Lower lobe of right lung (tissue), 2 donors: Measurements from ENCODE around the gene NGF. TPM values are rescaled to one million over a fixed set of nuclear protein-coding genes. Genes with fewer than 3 reads are reported as not detected.
A peak's percentile ranks its signal among the peaks of the same experiment; 100 is the strongest.

Source experiments
- ATAC-seq, 2 donors: fragments of 200-7000 bp; cut with Tn5 transposase; one replicate each; pipeline ENCODE4 v1.9.1; 2020 to 2022; ENCODE audit warnings: mild to moderate bottlenecking in 2 of 2, moderate library complexity in 2 of 2
- DNase-seq: peaks from one replicate; pipeline ENCODE4 v3.0.0-alpha.2; 2020
- H3K27ac ChIP-seq: fragments of 200-600 bp; one replicate; pipeline ENCODE4 v1.8.0; 2022
- H3K27me3 ChIP-seq: fragments of 200-600 bp; one replicate; pipeline ENCODE4 v1.8.0; 2022; ENCODE audit warnings: low read depth
- H3K36me3 ChIP-seq: fragments of 200-600 bp; one replicate; pipeline ENCODE4 v1.8.0; 2022; ENCODE audit warnings: mild to moderate bottlenecking
- H3K4me1 ChIP-seq: fragments of 200-600 bp; one replicate; pipeline ENCODE4 v1.8.0; 2022
- H3K4me3 ChIP-seq: fragments of 200-600 bp; one replicate; pipeline ENCODE4 v1.8.0; 2022; ENCODE audit warnings: mild to moderate bottlenecking
- H3K9me3 ChIP-seq: fragments of 200-600 bp; one replicate; pipeline ENCODE4 v1.8.0; 2022
- intact Hi-C: fragments of 100-400 bp; cut with DNase I; formaldehyde crosslinking; loops from one replicate; pipeline ENCODE4 v1.11.0; 2022
- total RNA-seq: library from RNA; stranded (reverse); fragmentation: NEBNext Ultra II Directional; extraction: Animal tissue kit (Norgen Biotek cat#: 25700); gene quantifications from one replicate; pipeline ENCODE4 v1.2.1, GENCODE V29; 2021
- TF ChIP-seq, protein P1 (sequence below): fragments of 200-600 bp; IDR thresholded peaks from one replicate; pipeline ENCODE4 v1.8.0; 2022; ENCODE audit warnings: antibody characterized with exemption, mild to moderate bottlenecking
- donor health status: DM: no; HTN: yes; CAD: no; lungs with severe emphysema.

Gene NGF
- total RNA-seq, 1 donor from 2014 or later = 0.97 TPM

DNA sequence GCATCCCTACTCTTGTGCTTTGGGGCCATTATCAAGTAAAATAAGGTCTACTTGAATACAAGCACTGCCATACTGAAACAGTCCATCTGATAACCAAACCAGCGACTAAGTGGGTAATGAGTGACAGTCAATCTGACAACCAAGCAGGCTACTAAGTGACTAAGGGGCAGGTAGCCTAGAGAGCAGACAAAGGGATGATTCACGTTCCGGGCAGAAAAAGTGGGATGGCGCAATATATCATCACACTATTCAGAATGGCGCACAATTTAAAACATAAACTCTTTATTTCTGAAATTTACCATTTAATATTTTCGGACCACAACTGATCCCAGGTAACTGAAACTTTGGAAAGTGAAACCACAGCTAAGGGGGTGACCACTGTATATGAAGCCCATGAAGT is 17.7 kb downstream of the NGF start:
- no peaks in the 10 kb centered on the region for H3K36me3 ChIP-seq
- no peak overlapping the region for H3K4me3 ChIP-seq
- DNase-seq (no peak), ATAC-seq (no peak)
- TF ChIP-seq, protein P1, sequence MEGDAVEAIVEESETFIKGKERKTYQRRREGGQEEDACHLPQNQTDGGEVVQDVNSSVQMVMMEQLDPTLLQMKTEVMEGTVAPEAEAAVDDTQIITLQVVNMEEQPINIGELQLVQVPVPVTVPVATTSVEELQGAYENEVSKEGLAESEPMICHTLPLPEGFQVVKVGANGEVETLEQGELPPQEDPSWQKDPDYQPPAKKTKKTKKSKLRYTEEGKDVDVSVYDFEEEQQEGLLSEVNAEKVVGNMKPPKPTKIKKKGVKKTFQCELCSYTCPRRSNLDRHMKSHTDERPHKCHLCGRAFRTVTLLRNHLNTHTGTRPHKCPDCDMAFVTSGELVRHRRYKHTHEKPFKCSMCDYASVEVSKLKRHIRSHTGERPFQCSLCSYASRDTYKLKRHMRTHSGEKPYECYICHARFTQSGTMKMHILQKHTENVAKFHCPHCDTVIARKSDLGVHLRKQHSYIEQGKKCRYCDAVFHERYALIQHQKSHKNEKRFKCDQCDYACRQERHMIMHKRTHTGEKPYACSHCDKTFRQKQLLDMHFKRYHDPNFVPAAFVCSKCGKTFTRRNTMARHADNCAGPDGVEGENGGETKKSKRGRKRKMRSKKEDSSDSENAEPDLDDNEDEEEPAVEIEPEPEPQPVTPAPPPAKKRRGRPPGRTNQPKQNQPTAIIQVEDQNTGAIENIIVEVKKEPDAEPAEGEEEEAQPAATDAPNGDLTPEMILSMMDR = no peak
- H3K9me3 ChIP-seq = no peaks in the 10 kb centered on the region
- intact Hi-C loops = no loop called here
- H3K27ac ChIP-seq = no peak overlapping the region
- H3K27me3 ChIP-seq = no peaks in the 10 kb centered on the region
- H3K4me1 ChIP-seq = peaks cover under 1% of the 10 kb centered on the region

DNA sequence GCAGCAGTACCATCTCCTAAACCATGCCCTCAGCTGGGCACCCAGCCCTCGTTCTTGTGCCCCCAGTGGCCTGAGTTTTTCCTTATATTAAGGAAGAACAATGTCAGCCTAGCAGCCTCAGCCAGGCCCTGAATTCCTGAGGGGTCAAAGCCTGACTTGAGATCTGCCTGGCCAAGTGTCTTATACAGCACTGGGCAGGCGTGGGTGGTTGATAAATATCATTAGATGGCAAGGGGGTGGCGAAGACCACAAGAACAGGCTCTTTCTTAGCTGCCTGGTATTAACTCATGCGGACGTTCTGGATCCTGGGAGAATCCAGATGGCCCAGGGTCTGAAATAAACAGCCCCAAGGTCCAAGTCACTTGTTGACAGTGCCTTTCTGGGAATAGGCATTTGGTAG is 18.3 kb downstream of the NGF start:
- Histone ChIP-seq H3K4me1 (peaks cover 5% of the 10 kb centered on the region), H3K27me3 (no peaks in the 10 kb centered on the region), H3K27ac (no peak overlapping the region), H3K36me3 (no peaks in the 10 kb centered on the region), H3K9me3 (no peaks in the 10 kb centered on the region), H3K4me3 (no peak overlapping the region)
- TF ChIP-seq, protein P1 = no peak
- ATAC-seq (no peak), DNase-seq (no peak)
- intact Hi-C loops = no loop called here

DNA sequence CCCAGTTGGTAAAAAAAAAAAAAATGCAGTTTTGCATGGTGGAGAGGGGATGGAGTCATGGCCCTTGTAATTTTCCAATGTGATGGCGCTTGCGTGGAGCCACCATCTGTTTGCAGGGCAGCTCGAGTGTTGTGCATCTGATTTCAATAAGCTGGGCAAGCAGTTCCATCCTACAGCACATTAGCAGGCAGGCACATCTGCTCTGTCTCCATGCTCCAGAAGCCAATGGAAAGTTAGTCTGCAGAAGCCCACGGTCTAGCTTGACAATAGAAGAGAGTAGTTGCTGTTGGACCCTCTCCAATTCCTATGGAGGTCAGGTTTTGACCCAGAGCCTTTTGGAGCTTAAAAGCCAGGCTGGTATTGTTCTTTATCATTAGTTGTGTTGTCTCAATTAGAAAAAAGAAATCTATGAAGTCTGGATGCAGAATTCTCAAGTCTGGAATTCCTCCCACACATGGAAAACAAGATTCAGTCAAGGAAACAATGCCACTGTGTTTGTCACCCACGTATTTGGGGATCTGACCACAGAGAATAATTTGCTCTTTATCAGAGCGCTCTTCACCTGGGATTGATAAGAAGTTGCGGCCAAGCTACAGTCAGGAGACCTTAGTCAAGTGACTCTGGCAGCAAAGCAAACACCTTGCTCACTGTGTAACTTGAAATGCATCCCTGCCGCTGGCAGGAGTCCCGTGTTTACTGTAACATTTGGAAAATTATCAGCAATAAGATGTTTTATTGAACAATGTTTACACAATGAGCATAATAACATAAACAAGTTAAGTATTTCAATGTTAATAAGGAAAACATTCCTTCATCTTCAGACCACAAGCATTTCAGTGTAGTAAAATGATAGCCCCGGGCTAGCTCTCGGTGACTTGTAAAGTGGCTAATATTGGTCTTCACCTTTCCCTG is 20.7 kb downstream of the NGF start:
- H3K4me3 ChIP-seq = no peak overlapping the region
- ATAC-seq (peak; percentile 27 to 77), DNase-seq (no peak)
- H3K9me3 ChIP-seq = no peaks in the 10 kb centered on the region
- H3K4me1 ChIP-seq = peaks cover 17% of the 10 kb centered on the region
- no peaks in the 10 kb centered on the region for H3K36me3 ChIP-seq
- TF ChIP-seq, protein P1 = no peak
- H3K27me3 ChIP-seq = no peaks in the 10 kb centered on the region
- H3K27ac ChIP-seq = no peak overlapping the region
- intact Hi-C loops = no loop called here

DNA sequence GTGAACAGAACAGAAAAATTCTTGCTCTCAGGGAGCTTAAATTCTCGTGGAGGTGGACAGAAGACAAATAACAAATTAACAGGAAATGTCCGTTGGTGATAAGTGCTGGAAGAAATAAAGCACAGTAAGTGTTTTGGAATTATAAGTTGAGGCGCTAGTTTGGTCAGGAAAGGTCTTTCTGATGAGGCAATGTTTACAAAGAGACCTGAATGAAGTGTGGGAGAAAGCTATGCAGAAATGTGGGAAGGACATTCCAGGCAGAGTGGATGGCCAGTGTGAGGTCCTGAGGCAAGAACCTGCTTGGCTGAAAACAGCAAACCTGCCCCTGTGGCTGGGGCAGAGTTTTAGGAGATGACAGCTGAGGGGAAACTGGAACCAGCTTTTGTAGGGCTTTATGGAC is 23.3 kb downstream of the NGF start:
- Histone ChIP-seq H3K4me1 (peaks cover 17% of the 10 kb centered on the region), H3K27me3 (no peaks in the 10 kb centered on the region), H3K27ac (no peak overlapping the region), H3K36me3 (no peaks in the 10 kb centered on the region), H3K9me3 (no peaks in the 10 kb centered on the region), H3K4me3 (no peak overlapping the region)
- peak; percentile 84 to 90 for ATAC-seq
- no peak for DNase-seq
- intact Hi-C loops = no loop called here
- TF ChIP-seq, protein P1 = no peak

DNA sequence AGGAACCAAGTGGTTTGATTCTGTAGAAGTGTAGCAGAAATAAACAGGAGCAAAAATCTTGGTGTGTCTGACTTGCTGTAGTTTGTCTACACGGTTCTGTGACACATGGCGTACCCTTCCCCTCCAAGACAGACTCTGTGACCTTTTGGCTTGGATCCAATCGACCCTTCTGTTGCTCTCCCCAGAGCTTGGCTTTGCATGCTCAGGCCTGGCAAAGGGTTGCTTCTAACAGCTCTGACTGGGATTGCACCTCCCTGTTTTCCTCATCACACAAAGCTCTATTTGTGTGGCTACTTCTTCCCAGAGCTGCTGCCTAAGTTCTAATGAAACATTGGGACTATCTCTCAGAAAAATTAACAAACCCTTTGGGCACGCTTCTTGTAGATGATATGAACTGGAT is 24.0 kb downstream of the NGF start:
- DNase-seq (no peak), ATAC-seq (no peak)
- Histone ChIP-seq H3K9me3 (no peaks in the 10 kb centered on the region), H3K27ac (no peak overlapping the region), H3K36me3 (no peaks in the 10 kb centered on the region), H3K4me3 (no peak overlapping the region), H3K4me1 (peaks cover 17% of the 10 kb centered on the region), H3K27me3 (no peaks in the 10 kb centered on the region)
- TF ChIP-seq, protein P1 = no peak
- intact Hi-C loops = no loop called here
